ELF-1 (cell line): ENCODE measurements around the gene NGFR.

Experiments used
- DNase-seq: peaks from one replicate; pipeline ENCODE4 v3.0.0-alpha.2; 2016; ENCODE audit warnings: low read depth, low spot score

Gene NGFR

GRCh38 chr17:49515196-49515770 is 20.2 kb downstream of the NGFR start:
- peak; percentile 95 for DNase-seq

- DNase-seq: peak; percentile 56
Observed at GRCh38 chr17:49516180-49516579, 21.1 kb downstream of the NGFR start.

- no peak for DNase-seq
Observed at GRCh38 chr17:49518346-49519078, 23.4 kb downstream of the NGFR start.

- DNase-seq: no peak
Observed at GRCh38 chr17:49519781-49520180, 24.7 kb downstream of the NGFR start.

GRCh38 chr17:49520386-49521087 is 25.4 kb downstream of the NGFR start:
- DNase-seq: no peak

- no peak for DNase-seq
Observed at GRCh38 chr17:49521088-49521450, 26.0 kb downstream of the NGFR start.

- no peak for DNase-seq
Observed at GRCh38 chr17:49521471-49522356, 26.6 kb downstream of the NGFR start.

- DNase-seq: no peak
Observed at GRCh38 chr17:49522357-49522890, 27.3 kb downstream of the NGFR start.

- no peak for DNase-seq
Observed at GRCh38 chr17:49523196-49523595, 28.1 kb downstream of the NGFR start.

- DNase-seq: no peak
Observed at GRCh38 chr17:49523706-49524472, 28.8 kb downstream of the NGFR start.

- no peak for DNase-seq
Observed at GRCh38 chr17:49524473-49525359, 29.6 kb downstream of the NGFR start.

- no peak for DNase-seq
Observed at GRCh38 chr17:49525831-49526741, 31.0 kb downstream of the NGFR start.

GRCh38 chr17:49527927-49528651 is 33.0 kb downstream of the NGFR start:
- DNase-seq: no peak

- DNase-seq: no peak
Observed at GRCh38 chr17:49528966-49529365, 33.9 kb downstream of the NGFR start.

GRCh38 chr17:49530118-49530517 is 35.0 kb downstream of the NGFR start:
- DNase-seq: no peak

GRCh38 chr17:49543860-49544259 is 48.8 kb downstream of the NGFR start:
- DNase-seq: no peak

GRCh38 chr17:49545007-49545660 is 50.0 kb downstream of the NGFR start:
- peak; percentile 62 for DNase-seq
